WTC11 (cell line): Measurements from ENCODE around the gene CNIH3. TPM values are rescaled to one million over a fixed set of nuclear protein-coding genes. Genes with fewer than 3 reads are reported as not detected.

Experiments used
- ATAC-seq: fragments of 200-7000 bp; cut with Tn5 transposase; 2 replicates; pipeline ENCODE4 v1.10.0; 2021; ENCODE audit warnings: mild to moderate bottlenecking, moderate library complexity
- CTCF ChIA-PET: fragments of 300-600 bp; sonication (Branson Sonifier 250); formaldehyde crosslinking; loops from one replicate; lab custom pipeline; 2021; ENCODE audit warnings: antibody characterized with exemption; lab: Charles Lee
- POLR2A ChIA-PET: fragments of 350-600 bp; sonication (Branson Sonifier 250); formaldehyde crosslinking; loops from one replicate; lab custom pipeline; 2021; ENCODE audit warnings: antibody characterized with exemption; lab: Charles Lee
- DNase-seq: peaks from one replicate; pipeline ENCODE4 v3.0.0; 2021; ENCODE audit warnings: low spot score
- H3K27ac Mint-ChIP-seq: 2 replicates; pipeline ENCODE4 v1.8.0; 2021; ENCODE audit warnings: mixed read lengths
- H3K27me3 Mint-ChIP-seq: 2 replicates; pipeline ENCODE4 v1.8.0; 2021; ENCODE audit warnings: low read depth, mild to moderate bottlenecking, moderate library complexity, mixed read lengths
- H3K36me3 Mint-ChIP-seq: 2 replicates; pipeline ENCODE4 v1.8.0; 2021; ENCODE audit warnings: mixed read lengths
- H3K4me1 Mint-ChIP-seq: 2 replicates; pipeline ENCODE4 v1.8.0; 2022; ENCODE audit warnings: mixed read lengths
- H3K4me3 Mint-ChIP-seq: 2 replicates; pipeline ENCODE4 v1.8.0; 2021; ENCODE audit warnings: mild to moderate bottlenecking, moderate library complexity, mixed read lengths
- H3K9me3 Mint-ChIP-seq: 2 replicates; pipeline ENCODE4 v1.8.0; 2021; ENCODE audit warnings: mixed read lengths
- ARID4B ChIP-seq: sonication (generic); formaldehyde crosslinking; IDR thresholded peaks from 2 replicates; pipeline ENCODE4 v1.8.0; 2023; ENCODE audit warnings: missing genetic modification reagents, mild to moderate bottlenecking, borderline replicate concordance
- ATF6 ChIP-seq: sonication (generic); formaldehyde crosslinking; IDR thresholded peaks from 2 replicates; pipeline ENCODE4 v1.8.1; 2023; ENCODE audit warnings: mild to moderate bottlenecking, missing genetic modification reagents
- CDX4 ChIP-seq: fragments of 250-450 bp; sonication (Bioruptor Pico); IDR thresholded peaks from 2 replicates; pipeline ENCODE4 v1.9.0; 2021; ENCODE audit warnings: moderate library complexity, mild to moderate bottlenecking, inconsistent platforms, borderline replicate concordance
- CTCF ChIP-seq: fragments of 200-600 bp; IDR thresholded peaks from 2 replicates; pipeline ENCODE4 v1.8.0; 2022; ENCODE audit warnings: antibody characterized with exemption
- E2F5 ChIP-seq: sonication (generic); formaldehyde crosslinking; IDR thresholded peaks from 2 replicates; pipeline ENCODE4 v1.8.1; 2022; ENCODE audit warnings: mild to moderate bottlenecking, moderate library complexity, missing genetic modification reagents
- FOXK1 ChIP-seq: sonication (generic); formaldehyde crosslinking; IDR thresholded peaks from 2 replicates; pipeline ENCODE4 v1.8.0; 2022; ENCODE audit warnings: mild to moderate bottlenecking, moderate library complexity, missing genetic modification reagents
- FOXP1 ChIP-seq: sonication (generic); formaldehyde crosslinking; IDR thresholded peaks from 2 replicates; pipeline ENCODE4 v1.8.0; 2022; ENCODE audit warnings: missing genetic modification reagents, mild to moderate bottlenecking, moderate library complexity, borderline replicate concordance
- FOXP4 ChIP-seq: sonication (generic); formaldehyde crosslinking; IDR thresholded peaks from 2 replicates; pipeline ENCODE4 v1.8.0; 2022; ENCODE audit warnings: mild to moderate bottlenecking, missing genetic modification reagents
- JUN ChIP-seq: sonication (generic); formaldehyde crosslinking; IDR thresholded peaks from 2 replicates; pipeline ENCODE4 v1.8.0; 2023; ENCODE audit warnings: mild to moderate bottlenecking, missing genetic modification reagents
- MYBL2 ChIP-seq: sonication (generic); formaldehyde crosslinking; IDR thresholded peaks from 2 replicates; pipeline ENCODE4 v1.8.1; 2023; ENCODE audit warnings: mild to moderate bottlenecking, moderate library complexity, missing genetic modification reagents
- NFYB ChIP-seq: sonication (generic); formaldehyde crosslinking; conservative IDR thresholded peaks from 2 replicates; pipeline ENCODE4 v1.8.0; 2022; ENCODE audit warnings: low read depth, missing genetic modification reagents
- RORB ChIP-seq: fragments of 250-450 bp; sonication (Bioruptor Pico); IDR thresholded peaks from 2 replicates; pipeline ENCODE4 v1.9.0; 2021; ENCODE audit warnings: mild to moderate bottlenecking
- SMAD4 ChIP-seq: sonication (generic); formaldehyde crosslinking; IDR thresholded peaks from 2 replicates; pipeline ENCODE4 v1.8.0; 2022; ENCODE audit warnings: mild to moderate bottlenecking, missing genetic modification reagents
- USF2 ChIP-seq: sonication (generic); formaldehyde crosslinking; IDR thresholded peaks from 2 replicates; pipeline ENCODE4 v1.8.1; 2023; ENCODE audit warnings: mild to moderate bottlenecking, missing genetic modification reagents, moderate library complexity
- ZNF232 ChIP-seq: sonication (generic); formaldehyde crosslinking; IDR thresholded peaks from 2 replicates; pipeline ENCODE4 v1.8.0; 2022; ENCODE audit warnings: mild to moderate bottlenecking, missing genetic modification reagents
- ZNF396 ChIP-seq: fragments of 250-450 bp; sonication (Bioruptor Pico); IDR thresholded peaks from 2 replicates; pipeline ENCODE4 v1.8.0; 2021; ENCODE audit warnings: mild to moderate bottlenecking, moderate library complexity, borderline replicate concordance
- ZSCAN18 ChIP-seq: fragments of 250-450 bp; sonication (Bioruptor Pico); IDR thresholded peaks from 2 replicates; pipeline ENCODE4 v2.1.2; 2022; ENCODE audit warnings: mild to moderate bottlenecking, moderate library complexity
- total RNA-seq: library from RNA; stranded (reverse); gene quantifications from 3 replicates; pipeline ENCODE4 v1.2.3, GENCODE V29; 2021

CNIH3 gene
- total RNA-seq, 1 experiment from 2014 or later = 8.1 TPM

- TF ChIP-seq ARID4B (no peak), USF2 (CRISPR knock-in tag) (no peak), RORB (no peak), FOXP1 (no peak), ZNF396 (CRISPR knock-in tag) (no peak), NFYB (no peak), ATF6 (CRISPR knock-in tag) (no peak)
These were observed 124.0 kb downstream of the CNIH3 start (continued) for GRCh38 chr1:224739997-224740684.

GRCh38 chr1:224740685-224741052, 124.6 kb downstream of the CNIH3 start:
- no peak overlapping the region for H3K4me3 Mint-ChIP-seq
- ChIA-PET CTCF (interaction anchor here (1.2 kb wide), 1 partner anchor 13 kb away, joined by 4 read pairs; no protein-coding TSS in a partner anchor), POLR2A (no interaction called here)
- H3K4me1 Mint-ChIP-seq = peaks cover 50% of the 10 kb centered on the region
- H3K36me3 Mint-ChIP-seq = no peaks in the 10 kb centered on the region
- no peaks in the 10 kb centered on the region for H3K9me3 Mint-ChIP-seq
- ATAC-seq (no peak), DNase-seq (no peak)
- no peak overlapping the region for H3K27ac Mint-ChIP-seq
- H3K27me3 Mint-ChIP-seq = no peaks in the 10 kb centered on the region
- TF ChIP-seq MYBL2 (CRISPR knock-in tag) (no peak), FOXK1 (CRISPR knock-in tag) (no peak), E2F5 (CRISPR knock-in tag) (no peak), ZNF232 (CRISPR knock-in tag) (no peak), CTCF (no peak), ZSCAN18 (no peak), FOXP4 (CRISPR knock-in tag) (no peak), JUN (CRISPR knock-in tag) (no peak), ARID4B (no peak), SMAD4 (CRISPR knock-in tag) (no peak), CDX4 (CRISPR knock-in tag) (no peak)
